Activated CD8-positive, alpha-beta memory T cell treated with anti-CD3 and anti-CD28 coated beads, Interleukin-2, amount 10 ng/mL, durations not matched to agents 7 days and 5 days (primary cell): ENCODE measurements around the gene MGAT4A. TPM values are rescaled to one million over a fixed set of nuclear protein-coding genes. Genes with fewer than 3 reads are reported as not detected.
A peak's percentile ranks its signal among the peaks of the same experiment; 100 is the strongest.
"Not testable (repeated sequence)": the region's sequence is repeated elsewhere in the genome, so short reads cannot be mapped to it uniquely, and the experiment has no call there.

Source experiments
- ATAC-seq: fragments of 150-1000 bp; cut with Tn5 transposase; one replicate; pipeline ENCODE4 v1.10.0; 2021; ENCODE audit warnings: moderate library complexity
- CTCF ChIA-PET: fragments of 350-600 bp; sonication (Branson Sonifier 250); formaldehyde crosslinking; loops from one replicate; lab custom pipeline; 2021; ENCODE audit warnings: antibody characterized with exemption; lab: Charles Lee
- DNase-seq: peaks from one replicate; pipeline ENCODE4 v3.0.0-alpha.2; 2020
- H3K27ac Mint-ChIP-seq: one replicate; pipeline ENCODE4 v1.8.0; 2021; ENCODE audit warnings: mild to moderate bottlenecking, mixed read lengths
- H3K27me3 Mint-ChIP-seq: one replicate; pipeline ENCODE4 v1.8.0; 2021; ENCODE audit warnings: mixed read lengths
- H3K36me3 Mint-ChIP-seq: one replicate; pipeline ENCODE4 v1.8.0; 2021; ENCODE audit warnings: mild to moderate bottlenecking, mixed read lengths
- H3K4me1 Mint-ChIP-seq: one replicate; pipeline ENCODE4 v1.8.0; 2021; ENCODE audit warnings: mixed read lengths
- H3K4me3 Mint-ChIP-seq: one replicate; pipeline ENCODE4 v1.8.0; 2021; ENCODE audit warnings: mild to moderate bottlenecking, moderate library complexity, mixed read lengths
- H3K9me3 Mint-ChIP-seq: one replicate; pipeline ENCODE4 v1.8.0; 2022; ENCODE audit warnings: low read depth, mixed read lengths
- total RNA-seq, 2 experiments: library from RNA; stranded (reverse); gene quantifications; one replicate each; pipeline ENCODE4 v1.2.3, GENCODE V29; 2021

The MGAT4A gene
- total RNA-seq, 2 experiments from 2014 or later: 57.4 to 72.0 TPM

DNA sequence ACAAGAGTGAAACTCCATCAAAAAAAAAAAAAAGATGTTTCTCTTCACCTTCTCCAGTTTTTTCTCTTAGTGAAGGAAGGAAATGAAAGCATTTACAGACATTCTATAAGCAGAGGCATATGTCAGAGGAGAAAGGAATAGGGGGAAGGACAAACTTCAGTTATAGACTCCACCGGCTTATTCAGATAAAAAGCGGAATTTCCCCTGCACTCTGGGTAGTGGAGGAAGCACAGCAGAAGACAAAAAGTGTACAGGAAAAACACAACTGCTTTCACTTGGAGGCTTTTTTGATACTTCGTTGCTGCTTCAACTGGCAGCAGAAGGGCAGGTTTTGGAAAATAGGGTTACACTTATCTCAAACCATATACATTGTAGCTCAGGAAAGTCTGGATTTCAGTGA lies 3.2 kb upstream of the MGAT4A start:
- Mint-ChIP-seq H3K9me3 (no peaks in the 10 kb centered on the region), H3K4me3 (peak overlapping the region; percentile 55), H3K27ac (peak overlapping the region; percentile 86), H3K36me3 (peaks cover 18% of the 10 kb centered on the region), H3K4me1 (peaks cover 65% of the 10 kb centered on the region), H3K27me3 (no peaks in the 10 kb centered on the region)
- CTCF ChIA-PET: interaction anchor here (1.2 to 2.2 kb wide), 3 partner anchors 24 to 85 kb away, joined by 5 to 10 read pairs (median 7); no protein-coding TSS in a partner anchor
- ATAC-seq: no peak
- DNase-seq: no peak

DNA sequence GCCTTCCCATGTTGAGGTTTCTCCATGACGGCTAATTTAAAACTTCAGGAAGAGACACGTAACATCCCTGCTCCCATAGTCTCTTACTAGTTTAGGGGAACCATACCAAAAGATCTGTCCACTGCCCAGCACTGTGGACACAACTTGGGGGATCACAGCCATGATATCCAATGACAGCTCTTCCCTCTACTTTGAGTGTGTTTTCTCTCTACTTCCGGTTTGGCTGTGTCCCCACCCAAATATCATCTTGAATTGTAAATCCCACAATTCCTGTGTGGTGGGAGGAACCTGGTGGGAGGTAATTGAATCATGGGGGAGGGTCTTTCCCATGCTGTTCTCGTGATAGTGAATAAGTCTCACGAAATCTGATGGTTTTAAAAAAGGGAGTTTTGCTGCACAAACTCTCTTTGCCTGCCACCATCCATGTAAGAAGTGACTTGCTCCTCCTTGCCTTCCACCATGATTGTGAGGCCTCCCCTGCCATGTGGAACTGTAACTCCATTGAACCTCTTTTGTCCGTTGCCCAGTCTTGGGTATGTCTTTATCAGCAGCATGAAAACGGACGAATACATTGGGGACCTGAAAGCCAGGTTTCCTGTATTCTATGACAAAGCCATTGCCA lies 1.6 kb upstream of the MGAT4A start:
- ATAC-seq (no peak), DNase-seq (no peak)
- Mint-ChIP-seq H3K36me3 (peaks cover 11% of the 10 kb centered on the region), H3K9me3 (no peaks in the 10 kb centered on the region), H3K4me1 (peaks cover 63% of the 10 kb centered on the region), H3K4me3 (peak overlapping the region; percentile 81), H3K27me3 (no peaks in the 10 kb centered on the region), H3K27ac (peak overlapping the region; percentile 91)
- CTCF ChIA-PET: interaction anchor here (0.6 to 4.8 kb wide), 10 partner anchors 9 to 104 kb away, joined by 3 to 24 read pairs (median 4); no protein-coding TSS in a partner anchor

DNA sequence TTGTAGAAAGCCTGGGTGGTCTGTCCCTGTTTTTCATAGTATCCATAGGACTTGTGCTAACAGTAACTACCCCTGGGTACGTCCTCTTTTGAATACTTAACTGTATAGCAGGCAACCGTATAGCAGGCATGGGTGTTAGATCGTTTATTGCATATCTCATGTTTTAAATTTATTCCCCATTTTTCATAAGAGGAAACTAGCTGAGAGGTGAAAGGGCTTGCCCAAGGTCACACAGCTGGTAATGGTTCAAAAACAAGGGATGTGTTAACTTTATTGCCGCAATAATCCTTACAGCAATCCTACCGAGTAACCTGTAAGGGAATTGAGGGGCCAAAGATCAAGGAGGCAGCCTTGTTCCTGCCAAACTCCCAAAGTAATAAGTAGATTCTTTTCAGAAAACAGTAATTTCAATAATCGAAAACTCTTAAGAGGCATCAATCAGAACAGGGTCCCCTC lies 990 bp upstream of the MGAT4A start:
- no peaks in the 10 kb centered on the region for H3K27me3 Mint-ChIP-seq
- CTCF ChIA-PET: interaction anchor here (0.6 to 4.8 kb wide), 13 partner anchors 8 to 105 kb away, joined by 3 to 24 read pairs (median 4); no protein-coding TSS in a partner anchor
- H3K4me3 Mint-ChIP-seq: peak overlapping the region; percentile 81
- DNase-seq (no peak), ATAC-seq (no peak)
- peaks cover 63% of the 10 kb centered on the region for H3K4me1 Mint-ChIP-seq
- peaks cover 11% of the 10 kb centered on the region for H3K36me3 Mint-ChIP-seq
- no peaks in the 10 kb centered on the region for H3K9me3 Mint-ChIP-seq
- H3K27ac Mint-ChIP-seq: peak overlapping the region; percentile 91

DNA sequence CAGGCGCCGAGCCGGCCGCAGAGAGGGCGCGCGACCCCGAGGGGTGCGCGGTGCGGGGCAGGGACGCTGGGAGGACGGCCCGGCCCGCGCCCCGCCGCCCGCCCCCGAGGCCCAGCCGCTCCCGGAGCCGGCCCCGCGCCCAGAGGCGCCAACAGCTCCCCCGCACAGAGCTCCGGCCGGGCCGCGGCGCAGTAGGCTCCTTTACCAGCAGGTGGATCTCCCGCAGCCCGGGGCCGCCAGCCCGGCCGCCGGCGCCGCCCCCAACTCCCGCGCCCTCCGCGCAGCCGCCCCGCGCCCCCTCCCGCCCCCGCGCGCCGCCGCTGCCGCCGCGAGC lies 258 bp downstream of the MGAT4A start:
- Mint-ChIP-seq H3K27ac (peak overlapping the region; percentile 86), H3K27me3 (no peaks in the 10 kb centered on the region), H3K4me3 (peak overlapping the region; percentile 90), H3K4me1 (peaks cover 63% of the 10 kb centered on the region), H3K9me3 (no peaks in the 10 kb centered on the region), H3K36me3 (peaks cover 17% of the 10 kb centered on the region)
- DNase-seq (peak; percentile 75), ATAC-seq (peak; percentile 64)
- CTCF ChIA-PET: interaction anchor here (0.5 to 4.8 kb wide), 14 partner anchors 11 to 106 kb away, joined by 3 to 24 read pairs (median 8); no protein-coding TSS in a partner anchor

DNA sequence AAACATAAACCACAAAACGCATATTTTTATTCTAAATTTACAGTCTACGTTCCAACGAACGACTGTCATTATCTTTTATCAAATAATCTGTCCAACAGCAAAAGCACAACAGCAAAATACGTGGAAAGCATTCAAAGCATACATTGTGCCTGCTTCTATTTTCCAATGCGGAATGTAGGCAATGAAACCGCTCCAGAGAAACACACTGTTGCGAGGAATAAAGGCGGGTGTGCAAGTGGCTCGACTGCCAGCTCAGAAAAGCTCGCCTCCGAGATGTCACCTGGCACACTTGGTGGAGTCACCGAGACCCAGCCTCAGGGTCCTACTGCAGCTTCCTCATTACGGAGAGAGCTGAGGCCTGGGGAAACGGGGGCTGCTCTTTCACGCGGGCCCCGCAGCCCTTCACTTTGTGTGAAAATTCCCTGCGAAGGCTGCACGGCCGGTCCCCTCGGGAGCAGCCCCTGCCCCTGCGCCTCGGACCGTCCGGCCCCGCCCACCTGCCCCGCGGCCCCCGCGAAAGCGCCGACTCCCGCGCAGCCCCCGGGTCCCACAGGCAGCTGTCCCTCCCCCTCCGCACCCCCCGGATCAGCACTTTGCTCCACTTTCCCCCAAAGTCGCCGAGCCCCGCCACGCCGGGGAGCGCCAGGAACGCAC lies 752 bp downstream of the MGAT4A start:
- H3K4me1 Mint-ChIP-seq: peaks cover 65% of the 10 kb centered on the region
- peak; percentile 75 for DNase-seq
- H3K4me3 Mint-ChIP-seq: peak overlapping the region; percentile 90
- CTCF ChIA-PET: interaction anchor here (0.5 to 4.8 kb wide), 15 partner anchors 10 to 106 kb away, joined by 3 to 21 read pairs (median 8); no protein-coding TSS in a partner anchor
- no peaks in the 10 kb centered on the region for H3K9me3 Mint-ChIP-seq
- peak overlapping the region; percentile 86 for H3K27ac Mint-ChIP-seq
- H3K36me3 Mint-ChIP-seq: peaks cover 21% of the 10 kb centered on the region
- no peaks in the 10 kb centered on the region for H3K27me3 Mint-ChIP-seq
- ATAC-seq: peak; percentile 22

DNA sequence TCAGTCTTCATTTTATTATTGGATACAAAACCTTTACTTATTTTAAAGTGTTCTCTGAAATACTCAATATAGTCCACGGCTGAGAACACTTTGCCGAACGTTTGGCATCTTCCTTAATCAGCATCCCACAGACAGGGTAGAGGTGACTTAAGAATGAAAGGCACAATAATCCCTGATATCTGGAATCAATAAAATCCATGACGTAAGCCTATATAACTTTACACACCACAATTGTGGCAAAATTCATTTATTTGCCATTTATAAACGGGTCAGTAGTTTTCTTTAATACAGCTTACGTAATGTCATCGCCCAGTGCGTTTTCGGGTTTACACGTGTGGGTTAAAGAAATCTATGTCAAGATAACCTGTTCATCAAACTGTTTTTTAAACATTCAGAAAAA lies 1.3 kb downstream of the MGAT4A start:
- CTCF ChIA-PET: interaction anchor here (0.8 to 4.8 kb wide), 13 partner anchors 10 to 107 kb away, joined by 3 to 21 read pairs (median 8); no protein-coding TSS in a partner anchor

DNA sequence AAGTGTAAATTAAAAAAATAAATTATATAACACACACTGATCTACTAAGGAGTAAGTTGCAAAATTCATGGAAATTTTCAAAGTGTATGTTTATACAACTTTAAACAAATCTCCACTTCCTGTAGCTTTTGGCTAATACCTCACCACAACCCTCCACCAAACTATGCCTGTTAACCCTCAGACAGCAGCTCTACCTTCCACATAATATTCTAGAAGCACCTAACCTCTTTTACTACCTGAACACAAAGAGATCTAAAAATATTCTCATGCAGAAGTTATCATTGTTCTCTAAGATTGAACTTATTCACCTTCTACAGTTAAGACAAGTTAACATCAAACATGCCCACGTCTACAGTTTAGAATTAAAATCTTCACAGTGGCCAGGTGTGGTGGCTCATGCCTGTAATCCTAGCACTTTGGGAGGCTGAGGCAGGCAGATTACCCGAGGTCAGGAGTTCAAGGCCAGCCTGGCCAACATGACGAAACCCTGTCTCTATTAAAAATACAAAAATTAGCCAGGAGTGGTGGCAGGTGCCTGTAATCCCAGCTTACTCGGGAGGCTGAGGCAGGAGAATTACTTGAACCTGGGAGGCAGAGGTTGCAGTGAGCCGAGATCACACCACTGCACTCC lies 2.7 kb downstream of the MGAT4A start:
- Mint-ChIP-seq H3K27ac (peak overlapping the region; percentile 89), H3K36me3 (peaks cover 30% of the 10 kb centered on the region), H3K4me3 (peak overlapping the region; percentile 90), H3K4me1 (peaks cover 64% of the 10 kb centered on the region)
- DNase-seq: peak; percentile 59
- not testable (repeated sequence) for ATAC-seq, H3K9me3 Mint-ChIP-seq, H3K27me3 Mint-ChIP-seq
- CTCF ChIA-PET: interaction anchor here (1.0 to 2.9 kb wide), 7 partner anchors 8 to 109 kb away, joined by 3 to 14 read pairs (median 8); no protein-coding TSS in a partner anchor

More for the DNA sequence above, 1.3 kb downstream of the MGAT4A start:
- peaks cover 21% of the 10 kb centered on the region for H3K36me3 Mint-ChIP-seq
- no peak for DNase-seq
- H3K4me1 Mint-ChIP-seq: peaks cover 65% of the 10 kb centered on the region
- H3K27me3 Mint-ChIP-seq: no peaks in the 10 kb centered on the region
- peak overlapping the region; percentile 90 for H3K4me3 Mint-ChIP-seq
- H3K27ac Mint-ChIP-seq: peak overlapping the region; percentile 86
- no peaks in the 10 kb centered on the region for H3K9me3 Mint-ChIP-seq
- ATAC-seq: no peak

DNA sequence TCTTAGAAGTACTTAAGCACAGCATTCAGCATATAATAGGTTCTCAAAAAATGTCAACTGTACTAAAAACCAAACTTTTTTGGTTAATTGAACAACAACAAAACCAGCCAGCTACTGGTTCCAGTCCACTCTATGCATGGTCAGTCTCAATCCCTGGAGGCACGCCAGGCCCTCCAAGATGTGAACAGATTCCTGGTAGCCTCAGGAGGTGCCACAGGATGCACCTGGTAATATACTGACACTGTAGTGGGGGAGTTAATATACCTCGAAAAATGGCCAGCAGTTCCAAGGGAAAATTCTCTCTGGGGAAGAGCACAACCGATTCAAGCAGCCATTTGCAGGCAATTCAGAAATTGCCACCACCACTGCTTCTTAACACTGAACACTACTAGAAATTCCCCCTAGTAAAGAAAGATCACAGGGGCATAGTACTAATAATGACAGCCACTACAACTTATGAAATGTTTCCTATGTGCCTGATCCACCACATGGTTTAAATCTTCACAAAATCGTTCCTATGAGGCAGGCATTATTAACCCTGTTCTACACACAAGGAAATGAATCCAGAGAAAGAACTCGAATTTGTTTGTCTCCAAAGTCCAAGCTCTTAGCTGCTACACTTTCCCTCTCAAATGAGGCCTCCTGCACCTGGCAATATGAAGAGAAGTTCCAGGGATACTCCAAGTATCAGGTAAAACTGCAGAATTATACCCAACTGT lies 3.4 kb downstream of the MGAT4A start:
- Mint-ChIP-seq H3K9me3 (no peaks in the 10 kb centered on the region), H3K4me1 (peaks cover 64% of the 10 kb centered on the region), H3K27me3 (no peaks in the 10 kb centered on the region), H3K27ac (peak overlapping the region; percentile 89), H3K36me3 (peaks cover 36% of the 10 kb centered on the region), H3K4me3 (peak overlapping the region; percentile 48)
- no peak for ATAC-seq
- CTCF ChIA-PET: interaction anchor here (1.0 to 2.0 kb wide), 6 partner anchors 9 to 110 kb away, joined by 3 to 14 read pairs (median 5); no protein-coding TSS in a partner anchor
- no peak for DNase-seq

DNA sequence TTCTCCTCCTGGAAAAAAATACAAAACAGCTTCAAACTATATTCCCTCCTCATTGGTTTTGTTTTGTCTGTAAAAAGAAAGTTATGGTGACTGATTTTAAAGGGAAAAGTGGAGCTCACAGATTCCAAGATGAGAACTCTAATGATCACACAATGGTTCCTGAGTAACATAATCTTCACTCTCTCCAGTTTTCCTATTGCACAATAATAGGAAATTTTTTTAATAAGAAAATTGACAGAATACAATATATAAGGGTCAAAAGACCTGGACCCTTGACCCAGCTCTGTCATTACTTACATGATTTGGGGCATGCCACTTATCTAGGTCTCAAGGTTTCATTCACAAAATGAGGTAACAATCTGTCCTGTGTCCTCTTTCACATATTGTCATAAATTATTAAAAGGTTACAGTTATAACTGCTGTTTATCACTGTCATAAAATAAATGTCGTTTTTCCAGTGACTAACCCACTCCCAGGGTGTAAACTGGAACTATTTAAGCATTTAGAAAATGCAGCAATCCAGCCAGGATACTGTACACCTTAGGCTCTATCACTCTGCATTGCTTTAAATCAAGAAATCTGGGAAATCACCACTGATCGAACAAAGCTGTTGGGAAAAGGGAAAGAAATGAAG lies 4.1 kb downstream of the MGAT4A start:
- H3K36me3 Mint-ChIP-seq: peaks cover 38% of the 10 kb centered on the region

DNA sequence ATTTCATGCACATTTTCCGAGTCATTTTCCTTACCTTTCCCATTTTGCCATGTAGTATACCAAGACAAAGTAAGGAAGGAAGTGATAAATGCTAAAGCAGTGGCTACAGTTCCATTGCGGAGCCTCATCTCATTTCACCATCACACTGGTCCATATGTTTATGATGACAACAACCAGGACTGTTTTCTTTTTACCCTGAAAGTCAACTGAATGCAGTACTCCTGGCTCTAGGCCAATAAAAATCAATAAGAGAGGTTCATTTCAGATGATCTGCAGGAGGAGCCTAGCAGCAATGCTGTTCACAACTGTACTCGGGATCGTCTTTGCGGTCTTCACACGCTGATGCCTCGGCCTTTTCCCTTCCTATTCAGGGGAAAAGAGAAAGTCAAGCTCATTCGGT lies 4.7 kb downstream of the MGAT4A start:
- ATAC-seq (no peak), DNase-seq (no peak)
- Mint-ChIP-seq H3K36me3 (peaks cover 41% of the 10 kb centered on the region), H3K27ac (peak overlapping the region; percentile 79), H3K4me1 (peaks cover 63% of the 10 kb centered on the region), H3K4me3 (peak overlapping the region; percentile 71), H3K9me3 (no peaks in the 10 kb centered on the region), H3K27me3 (no peaks in the 10 kb centered on the region)
- CTCF ChIA-PET: interaction anchor here (0.7 to 1.3 kb wide), 6 partner anchors 8 to 111 kb away, joined by 3 to 5 read pairs (median 3); no protein-coding TSS in a partner anchor

More for the DNA sequence above, 4.1 kb downstream of the MGAT4A start:
- Mint-ChIP-seq H3K27me3 (no peaks in the 10 kb centered on the region), H3K27ac (peak overlapping the region; percentile 89), H3K4me1 (peaks cover 63% of the 10 kb centered on the region), H3K4me3 (peak overlapping the region; percentile 71), H3K9me3 (no peaks in the 10 kb centered on the region)
- DNase-seq (no peak), ATAC-seq (no peak)
- CTCF ChIA-PET: interaction anchor here (0.7 to 1.3 kb wide), 5 partner anchors 9 to 110 kb away, joined by 3 to 5 read pairs (median 3); no protein-coding TSS in a partner anchor

DNA sequence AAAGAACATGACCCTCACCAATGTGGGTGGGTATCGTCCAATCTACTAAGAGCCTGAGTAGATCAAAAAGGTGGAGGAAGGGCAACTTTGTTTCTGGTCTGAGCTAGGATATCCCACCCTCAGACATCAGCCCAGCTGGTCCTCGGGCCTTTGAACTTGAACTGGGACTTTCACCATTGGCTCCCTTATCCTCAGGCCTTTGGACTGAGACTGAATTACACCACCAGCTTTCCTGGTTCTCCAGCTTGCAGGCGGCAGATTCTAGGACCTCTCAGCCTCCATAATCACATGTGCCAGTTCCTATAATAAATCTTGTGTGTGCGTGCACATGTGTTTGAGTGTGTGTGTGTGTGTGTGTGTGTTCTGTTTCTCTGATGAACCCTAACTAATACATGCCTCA lies 10.6 kb downstream of the MGAT4A start:
- DNase-seq (no peak), ATAC-seq (no peak)
- CTCF ChIA-PET: interaction anchor here (1.2 to 2.2 kb wide), 3 partner anchors 9 to 71 kb away, joined by 3 to 8 read pairs (median 8); no protein-coding TSS in a partner anchor
- peaks cover 64% of the 10 kb centered on the region for H3K36me3 Mint-ChIP-seq
- H3K4me3 Mint-ChIP-seq: no peak overlapping the region
- H3K9me3 Mint-ChIP-seq: peaks cover 6% of the 10 kb centered on the region
- H3K4me1 Mint-ChIP-seq: peaks cover 70% of the 10 kb centered on the region
- no peaks in the 10 kb centered on the region for H3K27me3 Mint-ChIP-seq
- H3K27ac Mint-ChIP-seq: no peak overlapping the region

DNA sequence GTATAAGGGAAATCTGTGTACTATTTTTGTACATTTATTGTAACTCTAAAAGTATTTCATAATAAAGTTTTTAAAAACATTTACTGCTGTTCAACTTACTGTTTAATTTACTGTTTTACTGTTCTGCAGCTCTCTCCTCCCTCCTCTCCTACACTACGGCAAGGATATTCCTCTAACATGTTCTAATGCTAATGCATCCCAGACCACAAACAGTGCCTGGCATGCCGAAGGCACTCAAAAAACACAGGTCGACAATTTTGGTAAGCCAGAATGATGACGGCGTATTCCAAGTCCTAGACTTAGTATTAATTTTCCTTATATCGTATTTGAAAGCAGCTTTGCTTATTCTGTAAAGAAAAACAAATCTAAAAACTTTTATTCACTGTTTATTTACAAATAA lies 13.3 kb downstream of the MGAT4A start:
- Mint-ChIP-seq H3K4me1 (peaks cover 62% of the 10 kb centered on the region), H3K36me3 (peaks cover 53% of the 10 kb centered on the region), H3K27me3 (no peaks in the 10 kb centered on the region), H3K27ac (no peak overlapping the region), H3K9me3 (peaks cover 6% of the 10 kb centered on the region), H3K4me3 (no peak overlapping the region)
- ATAC-seq (no peak), DNase-seq (no peak)
- CTCF ChIA-PET: interaction anchor here (0.8 to 1.4 kb wide), 5 partner anchors 9 to 68 kb away, joined by 3 to 8 read pairs (median 3); partner anchors contain the start of gene MGAT4A
